Stimulated activated CD4-positive, alpha-beta T cell treated with anti-CD3 and anti-CD28 coated beads, Interleukin-15, amount 100 ng/mL, for 24 hours (primary cell): ENCODE data around the gene SUGCT.

Experiments used
- DNase-seq: peaks from one replicate; pipeline ENCODE4 v3.0.0-alpha.2; 2020

Gene SUGCT

GRCh38 chr7:40276061-40276460 lies 141.3 kb downstream of the SUGCT start:
- DNase-seq = no peak

GRCh38 chr7:40279991-40280390 lies 145.2 kb downstream of the SUGCT start:
- DNase-seq = no peak

GRCh38 chr7:40282858-40283257 lies 148.1 kb downstream of the SUGCT start:
- DNase-seq = no peak

- DNase-seq = no peak
Observed at GRCh38 chr7:40283391-40283790, 148.6 kb downstream of the SUGCT start.

- no peak for DNase-seq
Observed at GRCh38 chr7:40288827-40289226, 154.0 kb downstream of the SUGCT start.

- DNase-seq = no peak
Observed at GRCh38 chr7:40297741-40298311, 163.0 kb downstream of the SUGCT start.

GRCh38 chr7:40298421-40298820 lies 163.6 kb downstream of the SUGCT start:
- no peak for DNase-seq

- DNase-seq = peak; percentile 3
Observed at GRCh38 chr7:40299097-40299496, 164.3 kb downstream of the SUGCT start.

- no peak for DNase-seq
Observed at GRCh38 chr7:40300146-40300670, 165.4 kb downstream of the SUGCT start.

- DNase-seq = no peak
Observed at GRCh38 chr7:40301486-40302068, 166.8 kb downstream of the SUGCT start.

- no peak for DNase-seq
Observed at GRCh38 chr7:40303996-40304395, 169.2 kb downstream of the SUGCT start.

GRCh38 chr7:40305229-40305628 lies 170.4 kb downstream of the SUGCT start:
- no peak for DNase-seq

- no peak for DNase-seq
Observed at GRCh38 chr7:40306025-40306424, 171.2 kb downstream of the SUGCT start.

GRCh38 chr7:40306596-40306995 lies 171.8 kb downstream of the SUGCT start:
- DNase-seq = no peak

GRCh38 chr7:40310258-40310657 lies 175.5 kb downstream of the SUGCT start:
- no peak for DNase-seq

- no peak for DNase-seq
Observed at GRCh38 chr7:40311307-40311706, 176.5 kb downstream of the SUGCT start.

- DNase-seq = no peak
Observed at GRCh38 chr7:40315277-40315676, 180.5 kb downstream of the SUGCT start.

GRCh38 chr7:40316176-40316575 lies 181.4 kb downstream of the SUGCT start:
- no peak for DNase-seq

- no peak for DNase-seq
Observed at GRCh38 chr7:40324914-40325313, 190.1 kb downstream of the SUGCT start.

- no peak for DNase-seq
Observed at GRCh38 chr7:40327113-40327512, 192.3 kb downstream of the SUGCT start.

- no peak for DNase-seq
Observed at GRCh38 chr7:40327873-40328272, 193.1 kb downstream of the SUGCT start.

- DNase-seq = no peak
Observed at GRCh38 chr7:40329601-40330153, 194.9 kb downstream of the SUGCT start.

- no peak for DNase-seq
Observed at GRCh38 chr7:40330408-40330807, 195.6 kb downstream of the SUGCT start.

- no peak for DNase-seq
Observed at GRCh38 chr7:40331915-40332314, 197.1 kb downstream of the SUGCT start.

- no peak for DNase-seq
Observed at GRCh38 chr7:40332516-40332915, 197.7 kb downstream of the SUGCT start.
